IMR-90 (cell line): ENCODE measurements around the gene CFAP97D2.

Experiments used
- CEBPB ChIP-seq: IDR thresholded peaks from 2 replicates; pipeline ENCODE4 v1.6.1; 2012; ENCODE audit warnings: low read depth, low read length, improper control_type of control experiment
- POLR2A ChIP-seq: IDR thresholded peaks from 2 replicates; pipeline ENCODE4 v1.6.1; 2012; ENCODE audit warnings: mild to moderate bottlenecking, low read depth, low read length
- TF ChIP-seq, protein P1 (sequence below): conservative IDR thresholded peaks from 2 replicates; pipeline ENCODE4 v1.5.1; 2012; ENCODE audit warnings: mild to moderate bottlenecking, low read depth, low read length, improper control_type of control experiment

DNA sequence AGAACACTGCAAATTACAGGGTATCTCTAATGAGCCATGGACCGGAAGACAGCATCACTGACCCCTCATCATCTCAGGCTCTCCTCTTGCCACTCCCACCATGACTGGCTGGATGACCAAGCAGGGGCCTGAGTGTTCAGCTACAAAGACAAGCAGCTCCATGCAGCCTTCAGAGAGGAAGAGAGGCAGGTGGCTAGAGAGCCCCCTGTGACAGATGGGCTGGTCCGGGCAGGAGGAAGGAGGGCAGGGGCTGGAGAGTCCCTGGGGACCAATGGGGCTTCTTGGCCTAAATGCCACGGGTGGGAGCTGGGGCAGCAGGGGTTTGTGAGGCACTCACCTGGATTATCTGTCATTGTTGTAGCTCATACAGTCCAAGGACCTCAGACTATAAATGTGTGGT is 33.8 kb upstream of the CFAP97D2 start:
- TF ChIP-seq CEBPB, result no peak
- TF ChIP-seq, protein P1, sequence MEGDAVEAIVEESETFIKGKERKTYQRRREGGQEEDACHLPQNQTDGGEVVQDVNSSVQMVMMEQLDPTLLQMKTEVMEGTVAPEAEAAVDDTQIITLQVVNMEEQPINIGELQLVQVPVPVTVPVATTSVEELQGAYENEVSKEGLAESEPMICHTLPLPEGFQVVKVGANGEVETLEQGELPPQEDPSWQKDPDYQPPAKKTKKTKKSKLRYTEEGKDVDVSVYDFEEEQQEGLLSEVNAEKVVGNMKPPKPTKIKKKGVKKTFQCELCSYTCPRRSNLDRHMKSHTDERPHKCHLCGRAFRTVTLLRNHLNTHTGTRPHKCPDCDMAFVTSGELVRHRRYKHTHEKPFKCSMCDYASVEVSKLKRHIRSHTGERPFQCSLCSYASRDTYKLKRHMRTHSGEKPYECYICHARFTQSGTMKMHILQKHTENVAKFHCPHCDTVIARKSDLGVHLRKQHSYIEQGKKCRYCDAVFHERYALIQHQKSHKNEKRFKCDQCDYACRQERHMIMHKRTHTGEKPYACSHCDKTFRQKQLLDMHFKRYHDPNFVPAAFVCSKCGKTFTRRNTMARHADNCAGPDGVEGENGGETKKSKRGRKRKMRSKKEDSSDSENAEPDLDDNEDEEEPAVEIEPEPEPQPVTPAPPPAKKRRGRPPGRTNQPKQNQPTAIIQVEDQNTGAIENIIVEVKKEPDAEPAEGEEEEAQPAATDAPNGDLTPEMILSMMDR, result no peak
- TF ChIP-seq POLR2A, result no peak
